Activated CD4-positive, alpha-beta T cell treated with anti-CD3 and anti-CD28 coated beads, Interleukin-2, amount 10 ng/mL, durations not matched to agents 24 days and 14 days (primary cell): ENCODE measurements around the gene ANKRD13A. TPM values are rescaled to one million over a fixed set of nuclear protein-coding genes. Genes with fewer than 3 reads are reported as not detected.
A peak's percentile ranks its signal among the peaks of the same experiment; 100 is the strongest.
"Not testable (repeated sequence)": the region's sequence is repeated elsewhere in the genome, so short reads cannot be mapped to it uniquely, and the experiment has no call there.

Source experiments
- DNase-seq: peaks from one replicate; pipeline ENCODE4 v3.0.0; 2022
- H3K27ac Mint-ChIP-seq: one replicate; pipeline ENCODE4 v1.8.0; 2022; ENCODE audit warnings: mild to moderate bottlenecking, mixed read lengths
- H3K27me3 Mint-ChIP-seq: one replicate; pipeline ENCODE4 v1.8.0; 2022; ENCODE audit warnings: mixed read lengths
- H3K36me3 Mint-ChIP-seq: one replicate; pipeline ENCODE4 v1.8.0; 2022; ENCODE audit warnings: low read depth, mild to moderate bottlenecking, mixed read lengths
- H3K4me1 Mint-ChIP-seq: one replicate; pipeline ENCODE4 v1.8.0; 2021; ENCODE audit warnings: mixed read lengths
- H3K4me3 Mint-ChIP-seq: one replicate; pipeline ENCODE4 v1.8.0; 2022; ENCODE audit warnings: mild to moderate bottlenecking, moderate library complexity, mixed read lengths
- H3K9me3 Mint-ChIP-seq: one replicate; pipeline ENCODE4 v1.8.0; 2021; ENCODE audit warnings: mixed read lengths
- intact Hi-C: fragments of 100-400 bp; cut with micrococcal nuclease; formaldehyde crosslinking; loops from one replicate; pipeline ENCODE4 v1.15.1; 2023
- total RNA-seq: library from RNA; stranded (reverse); gene quantifications from 2 replicates; pipeline ENCODE4 v1.2.3, GENCODE V29; 2022

The ANKRD13A gene
- total RNA-seq, 1 donor from 2014 or later, result 62.5 TPM

GRCh38 chr12:109963743-109964429, 35.3 kb upstream of the ANKRD13A start:
- no peaks in the 10 kb centered on the region for H3K27me3 Mint-ChIP-seq
- peak overlapping the region; percentile 60 for H3K27ac Mint-ChIP-seq
- no peak for DNase-seq
- intact Hi-C loops, result no loop called here
- no peaks in the 10 kb centered on the region for H3K9me3 Mint-ChIP-seq
- peaks cover 58% of the 10 kb centered on the region for H3K36me3 Mint-ChIP-seq
- H3K4me1 Mint-ChIP-seq, result peaks cover 20% of the 10 kb centered on the region
- H3K4me3 Mint-ChIP-seq, result no peak overlapping the region

- no peaks in the 10 kb centered on the region for H3K27me3 Mint-ChIP-seq
- no peak for DNase-seq
- H3K36me3 Mint-ChIP-seq, result peaks cover 53% of the 10 kb centered on the region
- H3K9me3 Mint-ChIP-seq, result no peaks in the 10 kb centered on the region
- H3K4me1 Mint-ChIP-seq, result peaks cover 20% of the 10 kb centered on the region
- H3K27ac Mint-ChIP-seq, result peak overlapping the region; percentile 76
- intact Hi-C loops, result no loop called here
- no peak overlapping the region for H3K4me3 Mint-ChIP-seq
Observed at GRCh38 chr12:109966546-109966945, 32.7 kb upstream of the ANKRD13A start.

GRCh38 chr12:109967383-109968031, 31.7 kb upstream of the ANKRD13A start:
- Mint-ChIP-seq H3K9me3 (no peaks in the 10 kb centered on the region), H3K27ac (peak overlapping the region; percentile 76), H3K4me3 (peak overlapping the region; percentile 44), H3K4me1 (peaks cover 22% of the 10 kb centered on the region), H3K27me3 (no peaks in the 10 kb centered on the region), H3K36me3 (peaks cover 55% of the 10 kb centered on the region)
- no peak for DNase-seq
- intact Hi-C loops, result loop anchor here (2.0 kb wide), 1 partner anchor 21 kb away; no protein-coding TSS in a partner anchor

GRCh38 chr12:109968032-109968420, 31.2 kb upstream of the ANKRD13A start:
- intact Hi-C loops, result loop anchor here (2.0 kb wide), 1 partner anchor 21 kb away; no protein-coding TSS in a partner anchor
- Mint-ChIP-seq H3K27ac (peak overlapping the region; percentile 76), H3K4me3 (peak overlapping the region; percentile 44), H3K36me3 (peaks cover 57% of the 10 kb centered on the region), H3K4me1 (peaks cover 22% of the 10 kb centered on the region), H3K9me3 (no peaks in the 10 kb centered on the region), H3K27me3 (no peaks in the 10 kb centered on the region)
- no peak for DNase-seq

- H3K36me3 Mint-ChIP-seq, result peaks cover 57% of the 10 kb centered on the region
- DNase-seq, result no peak
- H3K27me3 Mint-ChIP-seq, result no peaks in the 10 kb centered on the region
- H3K4me3 Mint-ChIP-seq, result no peak overlapping the region
- H3K9me3 Mint-ChIP-seq, result no peaks in the 10 kb centered on the region
- no peak overlapping the region for H3K27ac Mint-ChIP-seq
- peaks cover 25% of the 10 kb centered on the region for H3K4me1 Mint-ChIP-seq
- intact Hi-C loops, result loop anchor here (2.0 kb wide), 1 partner anchor 20 kb away; no protein-coding TSS in a partner anchor
Observed at GRCh38 chr12:109968801-109969200, 30.4 kb upstream of the ANKRD13A start.

- Mint-ChIP-seq H3K27ac (no peak overlapping the region), H3K4me1 (peaks cover 19% of the 10 kb centered on the region), H3K4me3 (no peak overlapping the region), H3K27me3 (no peaks in the 10 kb centered on the region), H3K9me3 (no peaks in the 10 kb centered on the region), H3K36me3 (peaks cover 64% of the 10 kb centered on the region)
- intact Hi-C loops, result loop anchor here (5.0 kb wide), 1 partner anchor 34 kb away; no protein-coding TSS in a partner anchor
- no peak for DNase-seq
Observed at GRCh38 chr12:109972821-109973220, 26.4 kb upstream of the ANKRD13A start.

GRCh38 chr12:109981311-109981710, 17.9 kb upstream of the ANKRD13A start:
- Mint-ChIP-seq H3K9me3 (peaks cover 11% of the 10 kb centered on the region), H3K27me3 (no peaks in the 10 kb centered on the region), H3K4me3 (peak overlapping the region; percentile 59), H3K36me3 (peaks cover 72% of the 10 kb centered on the region), H3K27ac (peak overlapping the region; percentile 93), H3K4me1 (peaks cover 51% of the 10 kb centered on the region)
- intact Hi-C loops, result no loop called here
- DNase-seq, result peak; percentile 85

- H3K36me3 Mint-ChIP-seq, result peaks cover 70% of the 10 kb centered on the region
- H3K4me1 Mint-ChIP-seq, result peaks cover 51% of the 10 kb centered on the region
- H3K4me3 Mint-ChIP-seq, result peak overlapping the region; percentile 59
- intact Hi-C loops, result no loop called here
- DNase-seq, result no peak
- H3K9me3 Mint-ChIP-seq, result peaks cover 11% of the 10 kb centered on the region
- no peaks in the 10 kb centered on the region for H3K27me3 Mint-ChIP-seq
- peak overlapping the region; percentile 93 for H3K27ac Mint-ChIP-seq
Observed at GRCh38 chr12:109982210-109982609, 17.0 kb upstream of the ANKRD13A start.

GRCh38 chr12:109983432-109984142, 15.6 kb upstream of the ANKRD13A start:
- peaks cover 67% of the 10 kb centered on the region for H3K36me3 Mint-ChIP-seq
- no peak for DNase-seq
- intact Hi-C loops, result no loop called here
- H3K4me1 Mint-ChIP-seq, result peaks cover 53% of the 10 kb centered on the region
- no peaks in the 10 kb centered on the region for H3K27me3 Mint-ChIP-seq
- no peak overlapping the region for H3K4me3 Mint-ChIP-seq
- H3K27ac Mint-ChIP-seq, result peak overlapping the region; percentile 65
- peaks cover 7% of the 10 kb centered on the region for H3K9me3 Mint-ChIP-seq

GRCh38 chr12:109986236-109986635, 13.0 kb upstream of the ANKRD13A start:
- intact Hi-C loops, H3K4me3 Mint-ChIP-seq, DNase-seq, H3K9me3 Mint-ChIP-seq, H3K27me3 Mint-ChIP-seq: not testable (repeated sequence)
- peak overlapping the region; percentile 36 for H3K27ac Mint-ChIP-seq
- peaks cover 67% of the 10 kb centered on the region for H3K36me3 Mint-ChIP-seq
- peaks cover 51% of the 10 kb centered on the region for H3K4me1 Mint-ChIP-seq

- H3K36me3 Mint-ChIP-seq, result peaks cover 65% of the 10 kb centered on the region
- DNase-seq, result no peak
- intact Hi-C loops, result loop anchor here (1.0 to 2.0 kb wide), 3 partner anchors 8 to 19 kb away; partner anchors contain the start of gene GIT2
- no peaks in the 10 kb centered on the region for H3K9me3 Mint-ChIP-seq
- peaks cover 42% of the 10 kb centered on the region for H3K4me1 Mint-ChIP-seq
- H3K4me3 Mint-ChIP-seq, result peak overlapping the region; percentile 47
- H3K27me3 Mint-ChIP-seq, result no peaks in the 10 kb centered on the region
- peak overlapping the region; percentile 86 for H3K27ac Mint-ChIP-seq
Observed at GRCh38 chr12:109987615-109988014, 11.6 kb upstream of the ANKRD13A start.

GRCh38 chr12:109988274-109988673, 11.0 kb upstream of the ANKRD13A start:
- Mint-ChIP-seq H3K36me3 (peaks cover 64% of the 10 kb centered on the region), H3K27me3 (no peaks in the 10 kb centered on the region), H3K27ac (peak overlapping the region; percentile 86), H3K9me3 (no peaks in the 10 kb centered on the region), H3K4me1 (peaks cover 45% of the 10 kb centered on the region), H3K4me3 (no peak overlapping the region)
- DNase-seq, result no peak
- intact Hi-C loops, result loop anchor here (1.0 to 2.0 kb wide), 2 partner anchors 8 to 19 kb away; partner anchors contain the start of gene GIT2

- Mint-ChIP-seq H3K9me3 (no peaks in the 10 kb centered on the region), H3K27me3 (no peaks in the 10 kb centered on the region), H3K27ac (peak overlapping the region; percentile 76), H3K36me3 (peaks cover 60% of the 10 kb centered on the region), H3K4me1 (peaks cover 41% of the 10 kb centered on the region), H3K4me3 (no peak overlapping the region)
- no peak for DNase-seq
- intact Hi-C loops, result loop anchor here (1.0 to 2.0 kb wide), 2 partner anchors 7 to 20 kb away; partner anchors contain the start of gene GIT2
Observed at GRCh38 chr12:109988903-109989302, 10.3 kb upstream of the ANKRD13A start.
